ENCODE measurements around the gene YPEL5.

- TF ChIP-seq CTCF (IDR thresholded peaks at IDR 0.05 in 8 of 11, conservative IDR thresholded peaks at IDR 0.05 in 3 of 11) (no peak), POLR2A (IDR thresholded peaks at IDR 0.05) (no peak), POLR2AphosphoS5 (IDR thresholded peaks at IDR 0.05) (no peak)
Measured at GRCh38 chr2:30113617-30114293, 33.1 kb upstream of the YPEL5 start.

Measured in spleen (tissue), 7 donors.